K562 (cell line): ENCODE data around the gene MOSPD3.
A peak's percentile ranks its signal among the peaks of the same experiment; 100 is the strongest.

ENCODE experiments used
- CREB1 ChIP-seq, 2 experiments: sonication (generic) in 1 of 2; formaldehyde crosslinking in 1 of 2; IDR thresholded peaks; 2 replicates each; pipeline versions ENCODE4 v1.6.1 to v1.8.0; 2012 to 2022; ENCODE audit warnings: inconsistent platforms in 1 of 2, mild to moderate bottlenecking in 1 of 2, missing genetic modification reagents in 1 of 2, moderate library complexity in 1 of 2
- EP300 ChIP-seq: IDR thresholded peaks from 2 replicates; pipeline ENCODE4 v1.6.1; 2012; ENCODE audit warnings: low read length, improper control_type of control experiment
- GATA2 ChIP-seq: sonication (generic); formaldehyde crosslinking; IDR thresholded peaks from 2 replicates; pipeline ENCODE4 v1.4.0; 2020; ENCODE audit warnings: mild to moderate bottlenecking, missing genetic modification reagents
- MAFF ChIP-seq: IDR thresholded peaks from 2 replicates; pipeline ENCODE4 v1.6.1; 2012; ENCODE audit warnings: low read length, improper control_type of control experiment
- MEF2A ChIP-seq: IDR thresholded peaks from 2 replicates; pipeline ENCODE4 v1.6.1; 2011; ENCODE audit warnings: low read depth, mild to moderate bottlenecking, low read length, moderate library complexity; ENCODE audit not compliant: control insufficient read depth
- NFIC ChIP-seq: fragments of 450-650 bp; IDR thresholded peaks from 2 replicates; pipeline ENCODE4 v1.6.1; 2017; ENCODE audit warnings: mild to moderate bottlenecking, inconsistent platforms
- POLR2A ChIP-seq: fragments of 450-650 bp; conservative IDR thresholded peaks from 2 replicates; pipeline ENCODE4 v1.6.1; 2016
- SMARCA5 ChIP-seq: fragments of 450-650 bp; IDR thresholded peaks from 2 replicates; pipeline ENCODE4 v1.6.1; 2016
- TCF7L2 ChIP-seq: fragments of 150-350 bp; IDR thresholded peaks from 2 replicates; pipeline ENCODE4 v1.6.1; 2016; ENCODE audit warnings: low read depth, mild to moderate bottlenecking, low read length, moderate library complexity
- ZNF79 ChIP-seq: fragments of 250-450 bp; sonication (Bioruptor Pico); IDR thresholded peaks from 2 replicates; pipeline ENCODE4 v1.4.0; 2020; ENCODE audit warnings: low read depth, mild to moderate bottlenecking, moderate library complexity
- TF ChIP-seq, protein P1 (sequence below): sonication (generic); formaldehyde crosslinking; IDR thresholded peaks from 2 replicates; pipeline ENCODE4 v1.8.0; 2022; ENCODE audit warnings: mild to moderate bottlenecking, missing genetic modification reagents
- TF ChIP-seq, protein P2 (sequence below), 2 experiments: IDR thresholded peaks; 2 replicates each; pipeline ENCODE4 v1.6.1; 2011; ENCODE audit warnings: borderline replicate concordance in 1 of 2, control low read depth in 1 of 2, low read depth in 1 of 2, low read length in 1 of 2, mild to moderate bottlenecking in 1 of 2, mixed read lengths in 1 of 2, moderate library complexity in 1 of 2; ENCODE audit not compliant: insufficient read depth in 1 of 2, insufficient read length in 1 of 2, poor library complexity in 1 of 2, severe bottlenecking in 1 of 2; ENCODE audit errors: extremely low read depth in 1 of 2
- TF ChIP-seq, protein P3 (sequence below): fragments of 150-350 bp; conservative IDR thresholded peaks from 2 replicates; pipeline ENCODE4 v1.6.1; 2014; ENCODE audit warnings: low read length

DNA sequence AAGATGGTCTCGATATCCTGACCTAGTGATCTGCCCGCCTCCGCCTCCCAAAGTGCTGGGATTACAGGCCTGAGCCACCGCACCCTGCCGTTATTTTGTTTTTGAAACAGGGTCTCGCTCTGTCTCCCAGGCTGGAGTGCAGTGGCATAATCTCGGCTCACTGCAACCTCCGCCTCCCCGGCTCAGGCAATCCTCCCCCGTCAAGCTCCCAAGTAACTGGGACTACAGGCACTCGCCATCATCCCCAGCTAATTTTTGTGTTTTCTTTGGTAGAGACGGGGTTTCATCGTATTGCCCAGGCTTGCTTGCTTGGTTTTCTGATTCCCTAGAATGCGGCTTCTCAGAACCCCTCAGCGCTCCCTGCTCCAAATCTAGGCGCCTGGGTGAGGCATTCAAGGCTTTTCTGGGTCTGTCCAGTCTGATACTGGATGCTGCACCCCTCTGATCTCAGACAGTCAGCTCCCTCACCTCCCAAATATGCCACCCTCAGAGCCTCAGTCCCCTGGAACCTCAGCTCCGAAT lies 27.7 kb downstream of the MOSPD3 start:
- TF ChIP-seq TCF7L2 (no peak), EP300 (no peak), GATA2 (CRISPR knock-in tag) (no peak), CREB1 (IDR thresholded peaks at IDR 0.05) (no peak), CREB1 (CRISPR knock-in tag; IDR thresholded peaks at IDR 0.05) (no peak), MEF2A (no peak), MAFF (no peak), POLR2A (no peak), SMARCA5 (peak; percentile 37; the same call in 1 of the 2 replicates), ZNF79 (CRISPR knock-in tag) (no peak), NFIC (no peak)
- TF ChIP-seq, protein P1, sequence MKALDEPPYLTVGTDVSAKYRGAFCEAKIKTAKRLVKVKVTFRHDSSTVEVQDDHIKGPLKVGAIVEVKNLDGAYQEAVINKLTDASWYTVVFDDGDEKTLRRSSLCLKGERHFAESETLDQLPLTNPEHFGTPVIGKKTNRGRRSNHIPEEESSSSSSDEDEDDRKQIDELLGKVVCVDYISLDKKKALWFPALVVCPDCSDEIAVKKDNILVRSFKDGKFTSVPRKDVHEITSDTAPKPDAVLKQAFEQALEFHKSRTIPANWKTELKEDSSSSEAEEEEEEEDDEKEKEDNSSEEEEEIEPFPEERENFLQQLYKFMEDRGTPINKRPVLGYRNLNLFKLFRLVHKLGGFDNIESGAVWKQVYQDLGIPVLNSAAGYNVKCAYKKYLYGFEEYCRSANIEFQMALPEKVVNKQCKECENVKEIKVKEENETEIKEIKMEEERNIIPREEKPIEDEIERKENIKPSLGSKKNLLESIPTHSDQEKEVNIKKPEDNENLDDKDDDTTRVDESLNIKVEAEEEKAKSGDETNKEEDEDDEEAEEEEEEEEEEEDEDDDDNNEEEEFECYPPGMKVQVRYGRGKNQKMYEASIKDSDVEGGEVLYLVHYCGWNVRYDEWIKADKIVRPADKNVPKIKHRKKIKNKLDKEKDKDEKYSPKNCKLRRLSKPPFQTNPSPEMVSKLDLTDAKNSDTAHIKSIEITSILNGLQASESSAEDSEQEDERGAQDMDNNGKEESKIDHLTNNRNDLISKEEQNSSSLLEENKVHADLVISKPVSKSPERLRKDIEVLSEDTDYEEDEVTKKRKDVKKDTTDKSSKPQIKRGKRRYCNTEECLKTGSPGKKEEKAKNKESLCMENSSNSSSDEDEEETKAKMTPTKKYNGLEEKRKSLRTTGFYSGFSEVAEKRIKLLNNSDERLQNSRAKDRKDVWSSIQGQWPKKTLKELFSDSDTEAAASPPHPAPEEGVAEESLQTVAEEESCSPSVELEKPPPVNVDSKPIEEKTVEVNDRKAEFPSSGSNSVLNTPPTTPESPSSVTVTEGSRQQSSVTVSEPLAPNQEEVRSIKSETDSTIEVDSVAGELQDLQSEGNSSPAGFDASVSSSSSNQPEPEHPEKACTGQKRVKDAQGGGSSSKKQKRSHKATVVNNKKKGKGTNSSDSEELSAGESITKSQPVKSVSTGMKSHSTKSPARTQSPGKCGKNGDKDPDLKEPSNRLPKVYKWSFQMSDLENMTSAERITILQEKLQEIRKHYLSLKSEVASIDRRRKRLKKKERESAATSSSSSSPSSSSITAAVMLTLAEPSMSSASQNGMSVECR (CRISPR knock-in tag), result 0 out of 2 replicates have a peak, but pooled peaks have one; percentile 20
- TF ChIP-seq, protein P2, sequence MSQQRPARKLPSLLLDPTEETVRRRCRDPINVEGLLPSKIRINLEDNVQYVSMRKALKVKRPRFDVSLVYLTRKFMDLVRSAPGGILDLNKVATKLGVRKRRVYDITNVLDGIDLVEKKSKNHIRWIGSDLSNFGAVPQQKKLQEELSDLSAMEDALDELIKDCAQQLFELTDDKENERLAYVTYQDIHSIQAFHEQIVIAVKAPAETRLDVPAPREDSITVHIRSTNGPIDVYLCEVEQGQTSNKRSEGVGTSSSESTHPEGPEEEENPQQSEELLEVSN (IDR thresholded peaks at IDR 0.05; ENCODE audit: borderline replicate concordance in 1 of 2, extremely low read depth in 1 of 2, insufficient read depth in 1 of 2, insufficient read length in 1 of 2, low read depth in 1 of 2, low read length in 1 of 2, poor library complexity in 1 of 2, severe bottlenecking in 1 of 2), result peak in 1 of 2 experiments; percentile 11
- TF ChIP-seq, protein P3, sequence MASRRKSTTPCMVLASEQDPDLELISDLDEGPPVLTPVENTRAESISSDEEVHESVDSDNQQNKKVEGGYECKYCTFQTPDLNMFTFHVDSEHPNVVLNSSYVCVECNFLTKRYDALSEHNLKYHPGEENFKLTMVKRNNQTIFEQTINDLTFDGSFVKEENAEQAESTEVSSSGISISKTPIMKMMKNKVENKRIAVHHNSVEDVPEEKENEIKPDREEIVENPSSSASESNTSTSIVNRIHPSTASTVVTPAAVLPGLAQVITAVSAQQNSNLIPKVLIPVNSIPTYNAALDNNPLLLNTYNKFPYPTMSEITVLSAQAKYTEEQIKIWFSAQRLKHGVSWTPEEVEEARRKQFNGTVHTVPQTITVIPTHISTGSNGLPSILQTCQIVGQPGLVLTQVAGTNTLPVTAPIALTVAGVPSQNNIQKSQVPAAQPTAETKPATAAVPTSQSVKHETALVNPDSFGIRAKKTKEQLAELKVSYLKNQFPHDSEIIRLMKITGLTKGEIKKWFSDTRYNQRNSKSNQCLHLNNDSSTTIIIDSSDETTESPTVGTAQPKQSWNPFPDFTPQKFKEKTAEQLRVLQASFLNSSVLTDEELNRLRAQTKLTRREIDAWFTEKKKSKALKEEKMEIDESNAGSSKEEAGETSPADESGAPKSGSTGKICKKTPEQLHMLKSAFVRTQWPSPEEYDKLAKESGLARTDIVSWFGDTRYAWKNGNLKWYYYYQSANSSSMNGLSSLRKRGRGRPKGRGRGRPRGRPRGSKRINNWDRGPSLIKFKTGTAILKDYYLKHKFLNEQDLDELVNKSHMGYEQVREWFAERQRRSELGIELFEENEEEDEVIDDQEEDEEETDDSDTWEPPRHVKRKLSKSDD, result no peak
